OCI-LY7 (cell line): ENCODE results near the gene GNG11. TPM values are rescaled to one million over a fixed set of nuclear protein-coding genes. Genes with fewer than 3 reads are reported as not detected.

Source experiments
- BruUV-seq: library from RNA; stranded (reverse); fragments of 400-500 nt; replicated peaks from 2 replicates; lab custom pipeline; 2021; lab: Mats Ljungman, UMichigan
- CTCF ChIA-PET: fragments of 300-600 bp; sonication (Branson Sonifier 250); formaldehyde crosslinking; loops from one replicate; lab custom pipeline; 2022; ENCODE audit warnings: antibody characterized with exemption; ENCODE audit not compliant: unreplicated experiment; lab: Charles Lee
- POLR2A ChIA-PET: fragments of 300-600 bp; sonication (Branson Sonifier 250); formaldehyde crosslinking; loops from one replicate; lab custom pipeline; 2022; ENCODE audit warnings: antibody characterized with exemption; lab: Charles Lee
- DNase-seq: peaks from one replicate; pipeline ENCODE4 v3.0.0-alpha.2; 2015; ENCODE audit warnings: low spot score
- H2AFZ ChIP-seq: fragments of 200-600 bp; sonication (generic), shearing (Covaris generic); 2 replicates; pipeline ENCODE4 v1.6.1; 2014; ENCODE audit warnings: mild to moderate bottlenecking, antibody characterized with exemption, low read length, moderate library complexity
- H3K27ac ChIP-seq: fragments of 200-600 bp; sonication (generic); 2 replicates; pipeline ENCODE4 v1.5.1; 2014; ENCODE audit warnings: mixed run types, low read depth, mild to moderate bottlenecking, moderate library complexity, low read length, inconsistent platforms; ENCODE audit not compliant: poor library complexity, severe bottlenecking
- H3K36me3 ChIP-seq: fragments of 200-600 bp; sonication (generic); 2 replicates; pipeline ENCODE4 v1.6.1; 2014; ENCODE audit warnings: mild to moderate bottlenecking, antibody characterized with exemption, low read length, moderate library complexity, mixed read lengths; ENCODE audit not compliant: insufficient read depth
- H3K4me1 ChIP-seq: fragments of 200-600 bp; sonication (generic); 2 replicates; pipeline ENCODE4 v1.5.1; 2014; ENCODE audit warnings: mild to moderate bottlenecking, low read length; ENCODE audit not compliant: insufficient read depth, poor library complexity, severe bottlenecking
- H3K4me2 ChIP-seq: fragments of 200-600 bp; sonication (generic); 2 replicates; pipeline ENCODE4 v1.6.1; 2014; ENCODE audit warnings: mild to moderate bottlenecking, low read length
- H3K4me3 ChIP-seq: fragments of 200-600 bp; sonication (generic); 2 replicates; pipeline ENCODE4 v1.5.1; 2014; ENCODE audit warnings: mild to moderate bottlenecking, low read depth, low read length; ENCODE audit not compliant: poor library complexity, severe bottlenecking
- H3K79me2 ChIP-seq: fragments of 200-600 bp; sonication (generic); 2 replicates; pipeline ENCODE4 v1.6.1; 2016; ENCODE audit warnings: low read depth, mild to moderate bottlenecking, low read length, moderate library complexity, mixed read lengths; ENCODE audit not compliant: insufficient read depth
- H3K9me2 ChIP-seq: fragments of 200-600 bp; sonication (generic); 2 replicates; pipeline ENCODE4 v1.6.1; 2016; ENCODE audit warnings: mild to moderate bottlenecking, low read length, mixed read lengths; ENCODE audit not compliant: insufficient read depth
- H3K9me3 ChIP-seq: fragments of 200-600 bp; sonication (generic); 2 replicates; pipeline ENCODE4 v1.6.1; 2014; ENCODE audit warnings: mild to moderate bottlenecking, mixed run types, low read length, mixed read lengths
- H4K20me1 ChIP-seq: fragments of 200-600 bp; sonication (generic); 2 replicates; pipeline ENCODE4 v1.6.1; 2014; ENCODE audit warnings: mild to moderate bottlenecking, antibody characterized with exemption, low read length, moderate library complexity, mixed read lengths; ENCODE audit not compliant: insufficient read depth
- EZH2phosphoT487 ChIP-seq: fragments of 200-600 bp; sonication (generic); IDR thresholded peaks from 2 replicates; pipeline ENCODE4 v1.6.1; 2018; ENCODE audit warnings: low read depth, borderline replicate concordance, mild to moderate bottlenecking, mixed run types, antibody characterized with exemption, low read length, moderate library complexity, mixed read lengths
- intact Hi-C: fragments of 100-400 bp; cut with micrococcal nuclease; formaldehyde crosslinking; loops from one replicate; pipeline ENCODE4 v1.10.0; 2022; ENCODE audit not compliant: unreplicated experiment
- total RNA-seq, 2 experiments: library from RNA; depleted of rRNA in 1 of 2; stranded (reverse); fragments of >200 nt in 1 of 2; shearing (Covaris generic) in 1 of 2; gene quantifications; 2 replicates each; pipeline ENCODE4 v1.2.3, GENCODE V29; 2014 to 2022
- TF ChIP-seq, protein P1 (sequence below): fragments of 200-600 bp; sonication (generic); conservative IDR thresholded peaks from 2 replicates; pipeline ENCODE4 v1.5.1; 2014; ENCODE audit warnings: mild to moderate bottlenecking, antibody characterized with exemption, low read length, moderate library complexity, mixed read lengths

GNG11 gene
- total RNA-seq, 2 experiments from 2014 or later, result 0.82 to 1.2 TPM

DNA sequence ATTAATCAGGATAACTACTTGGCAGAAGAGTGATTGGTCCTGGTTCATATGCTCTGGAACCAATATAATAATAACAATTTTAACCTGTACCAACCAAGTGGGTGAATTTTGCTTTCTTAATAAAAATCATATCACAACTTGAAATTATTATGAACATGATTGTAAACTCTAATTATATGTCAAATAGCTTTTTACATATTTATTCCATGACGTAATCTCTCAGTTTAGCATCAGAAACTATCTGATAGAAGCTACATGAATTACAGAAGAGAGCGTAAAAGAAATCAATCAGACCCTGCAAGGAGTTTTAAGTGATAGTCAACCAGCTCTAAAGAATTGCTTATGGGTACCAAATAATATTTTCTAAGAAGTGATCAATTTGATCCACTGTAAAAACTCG is 10.1 kb downstream of the GNG11 start:
- Histone ChIP-seq H3K79me2 (no peaks in the 10 kb centered on the region), H4K20me1 (no peaks in the 10 kb centered on the region), H3K27ac (no peak overlapping the region), H3K4me3 (no peak overlapping the region), H3K9me3 (no peaks in the 10 kb centered on the region), H2AFZ (no peak overlapping the region), H3K36me3 (no peaks in the 10 kb centered on the region), H3K4me1 (no peaks in the 10 kb centered on the region), H3K9me2 (no peaks in the 10 kb centered on the region; the same call in 1 of the 2 replicates), H3K4me2 (no peak overlapping the region)
- BruUV-seq, result no TSS peak
- DNase-seq, result no peak
- no peak for TF ChIP-seq EZH2phosphoT487
- TF ChIP-seq, protein P1, sequence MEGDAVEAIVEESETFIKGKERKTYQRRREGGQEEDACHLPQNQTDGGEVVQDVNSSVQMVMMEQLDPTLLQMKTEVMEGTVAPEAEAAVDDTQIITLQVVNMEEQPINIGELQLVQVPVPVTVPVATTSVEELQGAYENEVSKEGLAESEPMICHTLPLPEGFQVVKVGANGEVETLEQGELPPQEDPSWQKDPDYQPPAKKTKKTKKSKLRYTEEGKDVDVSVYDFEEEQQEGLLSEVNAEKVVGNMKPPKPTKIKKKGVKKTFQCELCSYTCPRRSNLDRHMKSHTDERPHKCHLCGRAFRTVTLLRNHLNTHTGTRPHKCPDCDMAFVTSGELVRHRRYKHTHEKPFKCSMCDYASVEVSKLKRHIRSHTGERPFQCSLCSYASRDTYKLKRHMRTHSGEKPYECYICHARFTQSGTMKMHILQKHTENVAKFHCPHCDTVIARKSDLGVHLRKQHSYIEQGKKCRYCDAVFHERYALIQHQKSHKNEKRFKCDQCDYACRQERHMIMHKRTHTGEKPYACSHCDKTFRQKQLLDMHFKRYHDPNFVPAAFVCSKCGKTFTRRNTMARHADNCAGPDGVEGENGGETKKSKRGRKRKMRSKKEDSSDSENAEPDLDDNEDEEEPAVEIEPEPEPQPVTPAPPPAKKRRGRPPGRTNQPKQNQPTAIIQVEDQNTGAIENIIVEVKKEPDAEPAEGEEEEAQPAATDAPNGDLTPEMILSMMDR, result no peak
- intact Hi-C loops, result no loop called here
- POLR2A ChIA-PET, result interaction anchor here (0.6 to 2.0 kb wide), 9 partner anchors 10 to 391 kb away, joined by 3 to 6 read pairs (median 4); partner anchors contain the start of gene GNG11
- CTCF ChIA-PET, result no interaction called here

GRCh38 chr7:93933156-93933555 is 11.6 kb downstream of the GNG11 start:
- Histone ChIP-seq H3K9me3 (no peaks in the 10 kb centered on the region), H4K20me1 (no peaks in the 10 kb centered on the region), H2AFZ (no peak overlapping the region), H3K9me2 (no peaks in the 10 kb centered on the region; the same call in 1 of the 2 replicates), H3K27ac (no peak overlapping the region), H3K36me3 (no peaks in the 10 kb centered on the region), H3K4me2 (no peak overlapping the region), H3K4me1 (no peaks in the 10 kb centered on the region), H3K79me2 (no peaks in the 10 kb centered on the region), H3K4me3 (no peak overlapping the region)
- DNase-seq, result no peak
- ChIA-PET POLR2A (interaction anchor here (0.6 to 1.4 kb wide), 2 partner anchors 11 to 32 kb away, joined by 3 read pairs; partner anchors contain the start of gene GNG11), CTCF (no interaction called here)
- intact Hi-C loops, result no loop called here
- TF ChIP-seq, protein P1, result no peak
- no peak for TF ChIP-seq EZH2phosphoT487
- no TSS peak for BruUV-seq

DNA sequence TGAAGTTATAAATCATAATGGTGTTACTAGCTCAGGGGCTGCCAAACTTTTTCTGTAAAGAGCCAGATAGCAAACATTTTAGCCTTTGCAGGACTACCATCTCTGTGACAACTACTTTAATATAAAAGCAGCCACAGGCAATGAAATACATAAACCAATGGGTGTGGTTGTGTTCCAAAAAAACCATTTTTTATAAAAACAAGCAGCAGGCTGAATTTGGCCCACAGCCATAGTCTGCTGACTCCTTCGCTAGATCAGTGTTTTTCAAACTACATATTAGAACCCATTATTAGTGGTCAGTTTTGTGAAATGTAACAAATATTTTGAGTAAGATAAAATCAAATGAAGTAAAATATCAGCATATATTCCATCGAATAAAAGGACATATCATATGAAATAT is 13.6 kb downstream of the GNG11 start:
- BruUV-seq, result no TSS peak
- Histone ChIP-seq H3K9me2 (no peaks in the 10 kb centered on the region; the same call in 1 of the 2 replicates), H3K4me1 (no peaks in the 10 kb centered on the region), H4K20me1 (no peaks in the 10 kb centered on the region), H3K79me2 (no peaks in the 10 kb centered on the region), H3K4me3 (no peak overlapping the region), H2AFZ (no peak overlapping the region), H3K36me3 (no peaks in the 10 kb centered on the region), H3K27ac (no peak overlapping the region), H3K4me2 (no peak overlapping the region), H3K9me3 (no peaks in the 10 kb centered on the region)
- CTCF ChIA-PET, result no interaction called here
- no peak for TF ChIP-seq EZH2phosphoT487
- TF ChIP-seq, protein P1, result no peak
- DNase-seq, result no peak
- intact Hi-C loops, result no loop called here
- POLR2A ChIA-PET, result interaction anchor here (0.7 kb wide), 2 partner anchors 24 to 100 kb away, joined by 3 read pairs; no protein-coding TSS in a partner anchor
